Esophagus squamous epithelium (tissue), 5 donors: ENCODE results near the gene MYO1B. TPM values are rescaled to one million over a fixed set of nuclear protein-coding genes. Genes with fewer than 3 reads are reported as not detected.

Experiments
- DNase-seq: peaks from one replicate; lab custom pipeline; 2025; lab: John Stamatoyannopoulos, UW
- H3K27ac ChIP-seq, 4 donors: fragments of 200-600 bp; sonication (generic); one replicate each; pipeline ENCODE4 v1.5.1; 2016 to 2019; ENCODE audit warnings: mild to moderate bottlenecking in 1 of 4
- H3K27me3 ChIP-seq, 4 donors: fragments of 200-600 bp; sonication (generic); 1 replicate in 3 of 4; 2 replicates in 1 of 4; pipeline versions ENCODE4 v1.5.1 to v1.6.0; 2017 to 2021; ENCODE audit warnings: antibody characterized with exemption in 1 of 4
- H3K36me3 ChIP-seq, 3 donors: fragments of 200-600 bp; sonication (generic); one replicate each; pipeline ENCODE4 v1.5.1; 2016 to 2019
- H3K4me1 ChIP-seq, 3 donors: fragments of 200-600 bp; sonication (generic); one replicate each; pipeline ENCODE4 v1.5.1; 2017 to 2019
- H3K4me3 ChIP-seq, 4 donors: fragments of 200-600 bp; sonication (generic); 1 replicate in 3 of 4; 2 replicates in 1 of 4; pipeline ENCODE4 v1.5.1; 2016 to 2019; ENCODE audit warnings: mild to moderate bottlenecking in 2 of 4, moderate library complexity in 1 of 4
- H3K9me3 ChIP-seq, 3 donors: fragments of 200-600 bp; sonication (generic); one replicate each; pipeline ENCODE4 v1.5.1; 2016 to 2019
- CTCF ChIP-seq, 6 experiments: fragments of 450-650 bp in 4 of 6; fragments of 200-600 bp in 2 of 6; sonication (generic) in 2 of 6; IDR thresholded peaks; one replicate each; pipeline ENCODE4 v1.5.1; 2016 to 2019; ENCODE audit warnings: antibody characterized with exemption in 6 of 6, mild to moderate bottlenecking in 4 of 6, moderate library complexity in 4 of 6
- POLR2A ChIP-seq, 4 donors: fragments of 450-650 bp; IDR thresholded peaks; one replicate each; pipeline ENCODE4 v1.6.1; 2017; ENCODE audit warnings: antibody characterized with exemption in 4 of 4, mild to moderate bottlenecking in 4 of 4, moderate library complexity in 3 of 4
- WGBS, 2 donors: methylation state at CpG; one replicate each; pipeline ENCODE4 v1.1.5; 2018; 5-methylcytosine and 5-hydroxymethylcytosine counted together
- intact Hi-C: fragments of 100-400 bp; cut with DNase I; formaldehyde crosslinking; loops from one replicate; pipeline ENCODE4 v1.15.0; 2022
- total RNA-seq, 4 donors: library from RNA; depleted of rRNA; stranded (reverse); fragments of >200 nt; gene quantifications; one replicate each; pipeline ENCODE4 v1.1.0, GENCODE V29; 2016
- donor health status: DM: yes; HTN: yes; CAD: no.

Gene MYO1B
- total RNA-seq, 4 donors from 2014 or later, result 24.6 to 152 (median 37.5) TPM

GRCh38 chr2:191247381-191248057 lies 2.3 kb downstream of the MYO1B start:
- Histone ChIP-seq H3K4me3 (peak overlapping the region in 2 of 4 donors; percentile 75 to 80), H3K27ac (peak overlapping the region; percentile 25 to 84 (median 60)), H3K36me3 (no peaks in the 10 kb centered on the region), H3K9me3 (no peaks in the 10 kb centered on the region), H3K27me3 (peaks cover 0 to 16% (median 0%) of the 10 kb centered on the region in 4 donors), H3K4me1 (peaks cover 0 to 47% (median 0%) of the 10 kb centered on the region in 3 donors)
- no peak for TF ChIP-seq POLR2A (IDR thresholded peaks at IDR 0.05)
- no peak for TF ChIP-seq CTCF (IDR thresholded peaks at IDR 0.05)
- DNase-seq, result no peak
- intact Hi-C loops, result no loop called here
- WGBS, 2 donors, result 21 to 30% methylated on average over 5 of the region's 5 CpGs

GRCh38 chr2:191249156-191249813 lies 4.1 kb downstream of the MYO1B start:
- no peak for DNase-seq
- Histone ChIP-seq H3K4me3 (no peak overlapping the region), H3K27ac (no peak overlapping the region), H3K4me1 (peaks cover 0 to 47% (median 0%) of the 10 kb centered on the region in 3 donors), H3K27me3 (peaks cover 0 to 16% (median 0%) of the 10 kb centered on the region in 4 donors), H3K9me3 (no peaks in the 10 kb centered on the region), H3K36me3 (no peaks in the 10 kb centered on the region)
- TF ChIP-seq CTCF (IDR thresholded peaks at IDR 0.05) (no peak), POLR2A (IDR thresholded peaks at IDR 0.05) (no peak)
- WGBS, 2 donors, result 57 to 74% methylated on average over 2 of the region's 2 CpGs
- intact Hi-C loops, result no loop called here

- no peak overlapping the region for H3K4me3 ChIP-seq
- H3K9me3 ChIP-seq, result no peaks in the 10 kb centered on the region
- no peak overlapping the region for H3K27ac ChIP-seq
- peaks cover 0 to 38% (median 0%) of the 10 kb centered on the region in 3 donors for H3K4me1 ChIP-seq
- intact Hi-C loops, result no loop called here
- 67 to 73% methylated on average over 1 of the region's 1 CpG for whole genome bisulfite sequencing, 2 donors
- TF ChIP-seq POLR2A (IDR thresholded peaks at IDR 0.05) (no peak), CTCF (IDR thresholded peaks at IDR 0.05) (no peak)
- no peaks in the 10 kb centered on the region for H3K36me3 ChIP-seq
- DNase-seq, result no peak
- H3K27me3 ChIP-seq, result peaks cover 0 to 10% (median 0%) of the 10 kb centered on the region in 4 donors
Measured at GRCh38 chr2:191250400-191250799, 5.2 kb downstream of the MYO1B start.

GRCh38 chr2:191250986-191251385 lies 5.8 kb downstream of the MYO1B start:
- H3K27ac ChIP-seq, result no peak overlapping the region
- 75 to 80% methylated on average over 5 of the region's 5 CpGs for WGBS, 2 donors
- intact Hi-C loops, result no loop called here
- no peak overlapping the region for H3K4me3 ChIP-seq
- no peaks in the 10 kb centered on the region for H3K9me3 ChIP-seq
- TF ChIP-seq CTCF (IDR thresholded peaks at IDR 0.05) (no peak), POLR2A (IDR thresholded peaks at IDR 0.05) (no peak)
- no peaks in the 10 kb centered on the region for H3K36me3 ChIP-seq
- peaks cover 0 to 4% (median 0%) of the 10 kb centered on the region in 4 donors for H3K27me3 ChIP-seq
- peaks cover 0 to 38% (median 0%) of the 10 kb centered on the region in 3 donors for H3K4me1 ChIP-seq
- no peak for DNase-seq

GRCh38 chr2:191252699-191253098 lies 7.5 kb downstream of the MYO1B start:
- Histone ChIP-seq H3K27me3 (no peaks in the 10 kb centered on the region), H3K27ac (no peak overlapping the region), H3K9me3 (no peaks in the 10 kb centered on the region), H3K4me3 (no peak overlapping the region), H3K36me3 (no peaks in the 10 kb centered on the region), H3K4me1 (peaks cover 0 to 23% (median 0%) of the 10 kb centered on the region in 3 donors)
- 88 to 91% methylated on average over 2 of the region's 2 CpGs for WGBS, 2 donors
- intact Hi-C loops, result no loop called here
- DNase-seq, result no peak
- TF ChIP-seq POLR2A (IDR thresholded peaks at IDR 0.05) (no peak), CTCF (IDR thresholded peaks at IDR 0.05) (no peak)
